ENCODE data around the gene GHITM. TPM values are rescaled to one million over a fixed set of nuclear protein-coding genes. Genes with fewer than 3 reads are reported as not detected.

Gene GHITM
- total and polyA plus RNA-seq, 2 of the 8 experiments (the other 6 are each of a cell fraction or from before 2014, with no cell fraction given) = 86.2 to 97.0 TPM

- no peak overlapping the region for H2BK12ac ChIP-seq (ENCODE audit: low read depth, low read length)
- H4K20me1 ChIP-seq (replicated peaks in 1 of 2; ENCODE audit: control insufficient read depth in 1 of 2, insufficient read depth in 2 of 2, low read length in 2 of 2) = peaks cover 0 to 8% of the 10 kb centered on the region in 2 experiments
- no peak overlapping the region for H3K4me2 ChIP-seq (ENCODE audit: insufficient read depth in 1 of 2, low read depth in 2 of 2, low read length in 2 of 2)
- POLR2A ChIA-PET (ENCODE audit: partially characterized antibody) = no interaction called here
- no peak overlapping the region for H3K14ac ChIP-seq (ENCODE audit: insufficient read length)
- no peak overlapping the region for H3K18ac ChIP-seq (ENCODE audit: extremely low read depth, low read length)
- no peak overlapping the region for H4K5ac ChIP-seq (ENCODE audit: insufficient read length, low read depth, low read length)
- peaks cover 0 to 9% (median 7%) of the 10 kb centered on the region in 4 experiments; a peak in 6 of 7 replicates for H3K27me3 ChIP-seq (replicated peaks in 1 of 4; ENCODE audit: control insufficient read depth in 3 of 4, extremely low read depth in 1 of 4, insufficient read depth in 3 of 4, low read length in 3 of 4)
- WGBS, 2 experiments (ENCODE audit: extremely low coverage in 1 of 2, insufficient coverage in 1 of 2, insufficient read length in 1 of 2, insufficient replicate concordance in 2 of 2, low coverage in 1 of 2, low lambda C conversion rate in 2 of 2, missing lambda C conversion rate in 1 of 2) = 91% methylated on average over 3 of the region's 3 CpGs; no CpG with 5 or more reads in 1 of the 2 experiments
- H3K27ac ChIP-seq (ENCODE audit: low read depth, low read length) = no peak overlapping the region
- no peak overlapping the region for H3K4ac ChIP-seq (replicated peaks; ENCODE audit: insufficient read length, low read depth, low read length)
- FAIRE-seq (no peak), DNase-seq (ENCODE audit: low read depth in 1 of 2, low spot score in 2 of 2) (no peak)
- H3K36me3 ChIP-seq (ENCODE audit: control insufficient read depth in 2 of 4, insufficient read depth in 4 of 4, low read length in 3 of 4) = no peaks in the 10 kb centered on the region; a peak in 1 of 8 replicates
- no peak overlapping the region for H2BK15ac ChIP-seq (ENCODE audit: low read length)
- H4K91ac ChIP-seq (replicated peaks; ENCODE audit: insufficient read length, low read length) = no peak overlapping the region
- H3K23ac ChIP-seq (ENCODE audit: insufficient read length) = no peak overlapping the region
- CTCF ChIA-PET (ENCODE audit: partially characterized antibody) = interaction anchor here (0.6 to 2.8 kb wide), 10 partner anchors 13 to 654 kb away, joined by 3 to 17 read pairs (median 4); no protein-coding TSS in a partner anchor
- no peak overlapping the region for H2AK5ac ChIP-seq (ENCODE audit: low read depth, low read length)
- no peak overlapping the region for H2BK5ac ChIP-seq (ENCODE audit: low read depth, low read length)
- no peak overlapping the region for H3K56ac ChIP-seq (replicated peaks; ENCODE audit: insufficient read length, low read depth, low read length)
- H2BK120ac ChIP-seq (replicated peaks; ENCODE audit: low read depth, low read length) = no peak overlapping the region
- H3K4me3 ChIP-seq (ENCODE audit: extremely low read depth in 1 of 4, insufficient read depth in 2 of 4, low read depth in 3 of 4, low read length in 4 of 4) = no peak overlapping the region
- H3K79me1 ChIP-seq (ENCODE audit: low read depth, low read length) = peaks cover 4% of the 10 kb centered on the region; the same call in 1 of the 2 replicates
- no peaks in the 10 kb centered on the region for H3K4me1 ChIP-seq (replicated peaks in 1 of 4; ENCODE audit: control insufficient read depth in 3 of 4, insufficient read depth in 4 of 4, low read length in 3 of 4)
- TF ChIP-seq BRCA1 (IDR thresholded peaks at IDR 0.05; ENCODE audit: low read depth, low read length) = no peak
- no peak for TF ChIP-seq KDM1A (IDR thresholded peaks at IDR 0.05; ENCODE audit: borderline replicate concordance, low read length)
- no peak for TF ChIP-seq CREB1 (IDR thresholded peaks at IDR 0.05)
- TF ChIP-seq SP1 (IDR thresholded peaks at IDR 0.05; ENCODE audit: low read depth, low read length) = no peak
- no peak for TF ChIP-seq BCL11A (IDR thresholded peaks at IDR 0.05; ENCODE audit: low read depth in 2 of 2, low read length in 2 of 2)
- TF ChIP-seq SIX5 (IDR thresholded peaks at IDR 0.05; ENCODE audit: low read depth, low read length) = no peak
- no peak overlapping the region for H3K9ac ChIP-seq (replicated peaks in 1 of 4; ENCODE audit: extremely low read depth in 1 of 4, low read depth in 3 of 4, low read length in 3 of 4)
- no peaks in the 10 kb centered on the region for H3K79me2 ChIP-seq (ENCODE audit: control insufficient read depth in 1 of 2, insufficient read depth in 2 of 2, low read length in 2 of 2)
- peaks cover 10% of the 10 kb centered on the region; the same call in 1 of the 2 replicates for H3K23me2 ChIP-seq (ENCODE audit: low read depth, low read length)
- no peak overlapping the region for H2BK20ac ChIP-seq (ENCODE audit: low read length)
- no peak overlapping the region for H2AFZ ChIP-seq (ENCODE audit: low read length)
- H3K9me3 ChIP-seq (ENCODE audit: insufficient read depth in 2 of 2, low read depth in 1 of 2, low read length in 1 of 2) = no peaks in the 10 kb centered on the region
- H4K8ac ChIP-seq (ENCODE audit: extremely low read depth, insufficient read depth, low read length) = no peak overlapping the region
Measured at GRCh38 chr10:84188815-84189214, 49.5 kb downstream of the GHITM start.

Data from H1 (cell line).